Spinal cord (tissue), 10 donors: Measurements from ENCODE around the gene KRT6C. TPM values are rescaled to one million over a fixed set of nuclear protein-coding genes. Genes with fewer than 3 reads are reported as not detected.

Source experiments
- DNase-seq, 6 donors: peaks; one replicate each; pipeline versions ENCODE4 v3.0.0 to v3.0.0-alpha.2; 2013 to 2015; ENCODE audit warnings: low spot score in 6 of 6, low read depth in 4 of 6
- H3K27ac ChIP-seq: one replicate; pipeline ENCODE4 v1.5.1; 2013; ENCODE audit warnings: low read depth, low read length, control low read depth
- H3K27me3 ChIP-seq: one replicate; pipeline ENCODE4 v1.6.1; 2013; ENCODE audit warnings: low read length; ENCODE audit not compliant: control insufficient read depth, insufficient read depth
- H3K36me3 ChIP-seq: one replicate; pipeline ENCODE4 v1.6.1; 2013; ENCODE audit warnings: low read length; ENCODE audit not compliant: control insufficient read depth, insufficient read depth
- H3K4me1 ChIP-seq: one replicate; pipeline ENCODE4 v1.6.1; 2013; ENCODE audit warnings: low read length; ENCODE audit not compliant: control insufficient read depth, insufficient read depth
- H3K4me3 ChIP-seq: one replicate; pipeline ENCODE4 v1.5.1; 2013; ENCODE audit warnings: low read depth, low read length, control low read depth
- H3K9me3 ChIP-seq: one replicate; pipeline ENCODE4 v1.6.1; 2013; ENCODE audit warnings: low read length; ENCODE audit not compliant: control insufficient read depth, insufficient read depth
- WGBS: methylation state at CpG from one replicate; pipeline ENCODE4 v1.1.5; 2013; ENCODE audit warnings: missing lambda C conversion rate; ENCODE audit not compliant: insufficient coverage; 5-methylcytosine and 5-hydroxymethylcytosine counted together
- long read RNA-seq, 4 donors: transcript quantifications; one replicate each; lab custom pipeline, GENCODE V29; 2026
- polyA plus RNA-seq, 2 donors: library from polyadenylated mRNA; unstranded; fragments of 120-200 nt; gene quantifications; one replicate each; pipeline ENCODE4 v1.2.1, GENCODE V29; 2013; ENCODE audit not compliant: insufficient read length in 2 of 2
- total RNA-seq, 2 donors: library from RNA; depleted of rRNA in 1 of 2; stranded (reverse); fragments of 120-200 nt in 1 of 2; fragments of >200 nt in 1 of 2; gene quantifications; one replicate each; pipeline versions ENCODE4 v1.2.3 to v1.2.4, GENCODE V29; 2013 to 2014
- donor health status: healthy.

The KRT6C gene
- not detected for total RNA-seq
- not detected for polyA plus RNA-seq
- long read RNA-seq, donor 1, result 0 reads
- long read RNA-seq, donor 2, result 0 reads
- long read RNA-seq, donor 3, result 0 reads
- long read RNA-seq, donor 4, result 0 reads

GRCh38 chr12:52473768-52474167 lies at the start of gene KRT6C:
Gene KRT6C, minus strand, starts transcription at chr12:52473805. Its CDS starts 68 bp downstream, at chr12:52473737.
- Histone ChIP-seq H3K4me1 (no peaks in the 10 kb centered on the region), H3K4me3 (no peak within 1 kb of the TSS), H3K27me3 (no peaks in the 10 kb centered on the region), H3K27ac (no peak within 1 kb of the TSS), H3K9me3 (no peaks in the 10 kb centered on the region), H3K36me3 (no peaks in the 10 kb centered on the region)
- peak in 1 of 6 donors; percentile 8 for DNase-seq
- 75% methylated on average over 4 of the region's 4 CpGs for WGBS

- no peak overlapping the region for H3K4me3 ChIP-seq
- no peaks in the 10 kb centered on the region for H3K27me3 ChIP-seq
- H3K9me3 ChIP-seq, result no peaks in the 10 kb centered on the region
- H3K36me3 ChIP-seq, result no peaks in the 10 kb centered on the region
- peaks cover 17% of the 10 kb centered on the region for H3K4me1 ChIP-seq
- peak in 1 of 6 donors; percentile 46 for DNase-seq
- H3K27ac ChIP-seq, result no peak overlapping the region
- WGBS, result 59% methylated on average over 7 of the region's 10 CpGs
Measured at GRCh38 chr12:52522346-52523011, 48.9 kb upstream of the KRT6C start.

GRCh38 chr12:52521568-52522266 lies 48.1 kb upstream of the KRT6C start:
- H3K4me1 ChIP-seq, result peaks cover 17% of the 10 kb centered on the region
- H3K27me3 ChIP-seq, result no peaks in the 10 kb centered on the region
- WGBS, result 83% methylated on average over 9 of the region's 10 CpGs
- DNase-seq, result no peak
- no peak overlapping the region for H3K27ac ChIP-seq
- no peak overlapping the region for H3K4me3 ChIP-seq
- no peaks in the 10 kb centered on the region for H3K36me3 ChIP-seq
- H3K9me3 ChIP-seq, result no peaks in the 10 kb centered on the region

- 74% methylated on average over 7 of the region's 10 CpGs for WGBS
- Histone ChIP-seq H3K27me3 (no peaks in the 10 kb centered on the region), H3K4me1 (peaks cover 17% of the 10 kb centered on the region), H3K27ac (no peak overlapping the region), H3K9me3 (no peaks in the 10 kb centered on the region), H3K36me3 (no peaks in the 10 kb centered on the region), H3K4me3 (no peak overlapping the region)
- DNase-seq, result no peak
Measured at GRCh38 chr12:52521175-52521567, 47.6 kb upstream of the KRT6C start.

GRCh38 chr12:52519826-52520662 lies 46.4 kb upstream of the KRT6C start, which contains the start of gene KRT5:
Gene KRT5, minus strand, starts transcription at chr12:52520394. Its CDS starts 98 bp downstream, at chr12:52520296.
- no peak for DNase-seq
- Histone ChIP-seq H3K9me3 (no peaks in the 10 kb centered on the region), H3K4me1 (peaks cover 17% of the 10 kb centered on the region), H3K27me3 (no peaks in the 10 kb centered on the region), H3K27ac (no peak within 1 kb of the TSS), H3K36me3 (no peaks in the 10 kb centered on the region), H3K4me3 (no peak within 1 kb of the TSS)
- 92% methylated on average over 25 of the region's 29 CpGs for WGBS

GRCh38 chr12:52519387-52519703 lies 45.7 kb upstream of the KRT6C start:
- Histone ChIP-seq H3K9me3 (no peaks in the 10 kb centered on the region), H3K4me1 (peaks cover 17% of the 10 kb centered on the region), H3K4me3 (no peak overlapping the region), H3K36me3 (no peaks in the 10 kb centered on the region), H3K27me3 (no peaks in the 10 kb centered on the region), H3K27ac (no peak overlapping the region)
- 64% methylated on average over 3 of the region's 3 CpGs for WGBS
- DNase-seq, result no peak

GRCh38 chr12:52518574-52519386 lies 45.2 kb upstream of the KRT6C start:
- no peaks in the 10 kb centered on the region for H3K9me3 ChIP-seq
- no peak for DNase-seq
- H3K36me3 ChIP-seq, result no peaks in the 10 kb centered on the region
- peaks cover 15% of the 10 kb centered on the region for H3K4me1 ChIP-seq
- no peaks in the 10 kb centered on the region for H3K27me3 ChIP-seq
- H3K27ac ChIP-seq, result no peak overlapping the region
- 90% methylated on average over 4 of the region's 8 CpGs for WGBS
- H3K4me3 ChIP-seq, result no peak overlapping the region

GRCh38 chr12:52517888-52518287 lies 44.3 kb upstream of the KRT6C start:
- H3K27ac ChIP-seq, result no peak overlapping the region
- no peaks in the 10 kb centered on the region for H3K36me3 ChIP-seq
- peaks cover 15% of the 10 kb centered on the region for H3K4me1 ChIP-seq
- WGBS, result 100% methylated on average over 2 of the region's 5 CpGs
- DNase-seq, result no peak
- no peak overlapping the region for H3K4me3 ChIP-seq
- no peaks in the 10 kb centered on the region for H3K9me3 ChIP-seq
- H3K27me3 ChIP-seq, result no peaks in the 10 kb centered on the region
